COLO668 (cell line): ENCODE measurements around the gene THSD7B.

ENCODE experiments used
- DNase-seq: peaks from one replicate; lab custom pipeline; 2025; ENCODE audit not compliant: unreplicated experiment; lab: John Stamatoyannopoulos, UW

Gene THSD7B

DNA sequence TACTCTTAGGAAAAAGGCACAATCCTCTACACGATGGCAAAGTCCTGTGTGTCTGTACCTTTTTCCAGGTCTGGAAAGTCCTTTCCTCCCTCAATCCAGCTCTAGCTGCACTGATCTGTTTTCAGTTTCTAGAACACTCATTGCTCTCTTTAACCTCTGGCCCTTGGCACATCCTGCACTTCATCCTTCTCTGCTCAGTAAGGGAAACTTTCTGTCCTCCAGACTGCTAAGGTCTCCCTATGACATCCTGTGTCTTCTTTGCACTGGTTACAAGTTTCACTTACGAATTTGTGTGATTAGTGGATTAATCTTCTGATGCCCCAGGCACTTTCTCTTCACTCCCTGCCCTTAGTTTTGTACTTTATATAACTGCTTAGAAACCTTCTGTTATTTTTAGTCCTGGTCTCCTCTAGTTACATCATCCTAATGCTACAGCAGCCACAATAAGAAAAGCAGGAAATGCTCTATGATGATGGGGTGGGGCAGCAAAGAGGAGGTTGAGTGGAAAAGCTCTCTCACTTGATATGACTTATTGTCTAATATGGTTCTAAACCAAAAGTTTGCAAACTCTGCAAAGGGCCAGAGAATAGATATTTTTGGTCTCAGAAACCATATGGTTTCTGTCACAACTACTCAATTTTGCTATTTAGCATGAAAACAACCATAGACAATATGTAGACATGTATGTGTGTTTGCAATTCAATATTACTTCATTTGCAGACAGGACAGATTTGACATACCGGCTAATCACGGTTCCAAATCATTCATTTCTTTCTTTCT is 568.2 kb downstream of the THSD7B start:
- no peak for DNase-seq

- no peak for DNase-seq
Measured at GRCh38 chr2:137336067-137336466, 570.7 kb downstream of the THSD7B start.

DNA sequence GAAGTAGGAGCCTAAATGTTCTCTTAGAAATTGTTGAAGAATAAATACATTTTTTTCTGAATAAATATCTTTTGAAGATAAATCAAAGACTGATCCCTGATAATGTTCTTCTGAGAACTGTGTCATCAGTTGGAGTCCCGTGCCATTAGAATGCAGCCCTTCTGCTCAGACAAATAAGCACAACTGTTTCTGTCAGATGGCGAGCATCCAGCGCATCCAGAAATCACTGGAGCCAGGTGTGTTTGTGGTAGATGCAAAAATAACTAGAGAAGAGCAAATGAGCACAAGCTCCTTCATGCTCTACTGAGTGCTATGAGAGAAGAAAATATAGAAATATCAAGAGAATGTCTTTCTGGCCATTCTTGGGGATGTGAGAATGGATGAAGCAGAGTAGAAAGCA is 573.7 kb downstream of the THSD7B start:
- no peak for DNase-seq

GRCh38 chr2:137345994-137346393 is 580.6 kb downstream of the THSD7B start:
- no peak for DNase-seq

DNA sequence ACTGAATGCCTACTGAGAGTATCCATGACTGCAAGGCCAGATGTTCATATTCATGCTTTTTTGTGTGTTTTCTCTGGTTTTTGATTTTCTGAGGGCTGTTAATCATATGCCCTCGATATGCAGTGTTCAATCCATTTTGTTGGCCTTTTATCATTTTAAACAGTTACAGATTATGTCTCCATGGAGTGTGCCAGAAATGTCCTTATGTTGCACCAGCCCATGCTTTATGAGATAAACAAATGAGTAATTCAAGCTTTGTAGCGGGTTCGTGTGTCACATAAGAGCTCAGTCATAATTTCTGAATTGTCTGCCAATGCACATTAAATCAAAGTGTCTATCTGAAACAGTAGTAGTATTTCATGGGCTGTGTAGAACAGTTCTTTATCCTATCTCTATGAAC is 583.0 kb downstream of the THSD7B start:
- DNase-seq, result no peak

DNA sequence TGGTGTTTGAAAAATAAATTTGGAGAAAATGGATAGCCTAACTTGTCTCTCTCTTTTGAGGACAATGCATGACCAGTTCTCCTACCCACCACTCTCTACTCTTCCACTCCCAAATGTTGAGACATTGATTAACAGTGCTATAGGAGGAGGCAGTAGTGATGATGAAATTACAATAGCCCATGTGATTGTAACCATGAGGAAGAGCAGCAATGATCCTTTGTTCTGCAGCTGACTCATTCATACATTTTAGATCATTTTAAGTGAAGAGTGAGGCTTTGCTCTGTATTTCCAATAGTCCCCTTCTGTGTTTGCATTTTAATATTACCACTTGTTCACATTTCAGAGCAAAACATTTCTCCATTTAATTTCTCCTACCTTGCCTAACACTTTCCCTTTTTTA is 592.3 kb downstream of the THSD7B start:
- DNase-seq, result no peak

DNA sequence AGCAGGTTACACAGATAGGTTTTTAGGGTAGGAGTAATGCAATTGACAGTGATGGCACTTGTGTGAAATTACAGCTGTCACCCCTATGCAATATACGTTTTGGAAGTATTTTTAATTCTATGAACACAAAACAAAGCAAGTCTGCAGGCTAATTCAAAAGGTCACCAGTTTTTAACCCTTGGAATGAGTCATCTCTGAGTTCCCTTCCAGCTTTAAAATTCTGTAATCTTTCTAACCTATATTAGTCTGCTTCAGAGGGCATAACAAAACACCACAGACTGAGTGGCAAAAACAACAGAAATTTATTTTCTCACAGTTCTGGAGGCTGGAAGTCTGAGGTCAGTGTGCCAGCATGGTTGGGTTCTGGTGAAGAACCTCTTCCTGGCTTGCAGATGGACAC is 602.0 kb downstream of the THSD7B start:
- DNase-seq, result no peak

- no peak for DNase-seq
Measured at GRCh38 chr2:137369106-137369505, 603.8 kb downstream of the THSD7B start.

DNA sequence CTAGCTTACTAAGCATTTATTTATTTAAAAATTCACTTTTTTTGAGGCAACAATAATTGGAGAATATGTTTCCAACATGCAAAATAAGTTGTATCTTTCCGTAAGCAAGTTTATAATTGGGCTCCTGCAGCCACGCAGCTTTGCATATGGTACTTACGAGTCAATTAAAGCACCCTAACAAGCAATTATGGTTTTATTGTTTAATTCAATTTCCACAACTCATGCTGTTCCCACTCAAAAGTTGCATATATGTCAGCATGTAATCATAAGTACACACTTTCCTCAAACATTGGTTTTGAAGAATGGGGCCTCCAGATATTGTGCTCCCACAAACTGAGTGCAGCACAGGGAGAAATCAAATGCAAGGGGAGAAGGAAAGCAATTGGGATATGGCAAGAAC is 613.8 kb downstream of the THSD7B start:
- no peak for DNase-seq

DNA sequence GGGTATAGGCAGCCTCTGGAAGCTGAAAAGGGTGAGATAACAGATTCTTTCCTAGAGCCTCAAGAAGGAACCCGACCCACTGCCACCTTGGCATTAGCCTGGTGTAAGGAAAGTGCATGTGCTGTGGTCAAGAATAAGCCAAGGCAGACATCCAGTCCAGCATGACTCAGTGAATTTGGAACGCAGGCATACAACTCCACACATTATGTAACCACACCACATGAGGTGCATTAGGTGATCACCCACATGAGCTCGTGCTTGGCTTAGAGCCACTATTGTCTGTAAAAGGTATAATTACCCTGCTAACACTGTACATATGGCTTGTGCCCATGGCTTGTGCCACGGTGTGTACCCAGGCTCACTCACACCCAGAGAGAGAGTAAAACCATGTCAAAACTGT is 615.3 kb downstream of the THSD7B start:
- DNase-seq, result no peak

GRCh38 chr2:137381731-137382130 is 616.4 kb downstream of the THSD7B start:
- DNase-seq, result no peak

GRCh38 chr2:137383391-137383790 is 618.0 kb downstream of the THSD7B start:
- peak; percentile 28 for DNase-seq

- DNase-seq, result no peak
Measured at GRCh38 chr2:137387044-137387443, 621.7 kb downstream of the THSD7B start.

DNA sequence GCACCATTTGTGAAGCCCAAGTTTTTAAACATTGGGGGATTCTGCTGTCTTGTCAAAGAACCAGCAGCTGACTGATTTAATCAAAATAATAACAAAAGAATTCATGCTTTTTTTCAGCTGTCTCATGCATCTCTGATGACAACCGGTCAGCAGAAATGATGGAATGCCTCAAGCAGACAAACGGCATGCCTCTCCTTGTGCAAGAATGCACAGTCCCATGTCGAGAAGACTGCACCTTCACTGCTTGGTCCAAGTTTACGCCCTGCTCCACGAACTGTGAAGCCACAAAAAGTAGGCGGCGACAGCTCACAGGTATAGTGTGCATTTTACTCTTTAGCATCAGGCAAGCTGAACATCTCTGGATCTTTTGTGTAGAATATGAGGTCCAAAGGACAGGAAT is 640.2 kb downstream of the THSD7B start:
- no peak for DNase-seq

DNA sequence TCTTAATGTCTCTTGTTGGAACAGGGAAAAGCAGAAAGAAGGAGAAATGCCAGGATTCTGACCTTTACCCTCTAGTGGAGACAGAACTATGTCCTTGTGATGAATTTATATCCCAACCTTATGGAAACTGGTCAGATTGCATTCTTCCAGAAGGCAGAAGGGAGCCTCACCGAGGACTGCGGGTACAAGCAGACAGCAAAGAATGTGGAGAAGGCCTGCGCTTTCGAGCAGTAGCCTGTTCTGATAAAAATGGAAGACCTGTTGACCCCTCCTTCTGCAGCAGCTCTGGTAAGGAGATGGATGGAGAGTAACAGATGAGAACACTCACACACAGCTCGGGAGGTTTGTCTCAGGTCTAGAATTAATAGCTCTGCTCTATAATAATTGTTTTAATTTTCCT is 646.2 kb downstream of the THSD7B start:
- no peak for DNase-seq

GRCh38 chr2:137420744-137421143 is 655.4 kb downstream of the THSD7B start:
- DNase-seq, result no peak

DNA sequence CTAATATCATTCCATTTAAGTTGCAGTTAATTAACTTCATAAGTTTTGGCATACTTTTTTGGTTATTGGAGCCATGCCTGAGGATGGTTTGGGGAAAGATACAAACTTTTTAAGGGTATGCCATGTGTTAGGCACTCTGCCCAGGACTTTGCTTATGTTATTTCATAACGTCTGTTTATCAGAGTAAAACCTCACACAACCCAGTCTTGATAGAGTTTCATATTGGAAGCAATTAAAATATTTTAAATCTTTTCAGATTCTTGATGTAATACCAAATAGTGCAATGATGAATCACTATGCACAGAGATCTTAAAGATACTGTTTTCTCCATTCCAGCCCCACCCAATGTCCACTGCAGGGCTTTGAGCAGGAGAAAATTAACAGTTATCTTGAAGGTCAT is 669.8 kb downstream of the THSD7B start:
- no peak for DNase-seq

- no peak for DNase-seq
Measured at GRCh38 chr2:137437386-137437785, 672.0 kb downstream of the THSD7B start.

GRCh38 chr2:137444970-137445369 is 679.6 kb downstream of the THSD7B start:
- no peak for DNase-seq

DNA sequence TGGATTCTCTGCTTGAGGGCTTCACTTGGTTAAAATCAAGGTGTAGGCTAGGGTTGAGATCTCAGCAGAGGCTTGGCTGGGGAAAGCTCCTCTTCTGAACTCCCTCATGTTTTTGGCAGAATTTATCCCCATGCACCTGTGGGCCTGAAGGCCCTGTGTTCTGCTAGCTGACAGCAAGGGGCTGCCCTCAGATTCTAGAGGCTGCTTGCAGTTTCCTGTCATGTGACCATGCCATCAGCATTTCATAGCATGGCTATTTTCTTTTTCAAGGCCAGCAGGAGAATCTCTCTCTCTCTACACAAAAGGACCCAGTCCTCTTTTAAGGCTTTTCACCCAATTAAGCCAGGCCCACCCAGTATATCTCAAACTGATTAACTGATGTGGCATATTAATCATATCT is 684.1 kb downstream of the THSD7B start:
- DNase-seq, result no peak

GRCh38 chr2:137454886-137455285 is 689.5 kb downstream of the THSD7B start:
- DNase-seq, result no peak

DNA sequence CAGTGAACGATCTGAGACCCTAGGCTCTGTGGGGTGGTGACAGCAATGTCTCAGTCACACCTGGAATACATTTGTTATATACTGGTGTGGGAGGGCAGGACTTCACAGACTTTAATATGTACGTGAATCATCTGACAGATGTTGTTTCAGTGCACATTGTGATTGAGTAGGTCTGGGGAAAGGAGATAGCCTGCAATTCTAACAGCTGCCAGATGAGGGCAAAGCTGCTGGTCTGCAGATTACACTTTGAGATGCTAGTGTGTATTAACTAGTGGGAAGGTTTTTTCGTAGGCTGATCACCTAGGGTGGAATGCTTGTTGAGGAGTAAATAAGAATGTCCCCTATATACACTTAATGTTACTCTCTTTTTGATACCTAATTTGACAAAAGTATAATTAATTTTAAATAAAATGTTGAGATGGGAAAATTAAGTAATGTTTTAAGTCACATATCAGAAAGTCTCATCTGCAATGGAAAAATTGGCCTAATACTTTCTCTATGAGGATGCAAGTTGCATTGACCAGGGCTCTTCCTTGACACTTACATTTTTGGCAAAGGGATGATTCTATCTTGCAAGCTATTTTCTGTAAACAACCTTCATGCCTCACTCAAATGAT is 702.0 kb downstream of the THSD7B start:
- peak; percentile 20 for DNase-seq

GRCh38 chr2:137493261-137493660 is 727.9 kb downstream of the THSD7B start:
- no peak for DNase-seq
